Renal cortex interstitium (tissue), 11 donors: ENCODE data around the gene ANO2. TPM values are rescaled to one million over a fixed set of nuclear protein-coding genes. Genes with fewer than 3 reads are reported as not detected.

ENCODE experiments used
- DNase-seq, 11 donors: peaks; one replicate each; pipeline ENCODE4 v3.0.0-alpha.2; 2013; ENCODE audit warnings: low read depth in 9 of 11, low spot score in 4 of 11; ENCODE audit errors: extremely low read depth in 1 of 11
- polyA plus RNA-seq, 3 donors: library from polyadenylated mRNA; unstranded; fragments of 120-200 nt; gene quantifications; one replicate each; pipeline ENCODE4 v1.2.1, GENCODE V29; 2013; ENCODE audit not compliant: insufficient read length in 3 of 3

ANO2 gene
- polyA plus RNA-seq, 3 donors, result 3.1 to 5.6 (median 5.2) TPM

GRCh38 chr12:5621329-5621728 is 323.7 kb downstream of the ANO2 start:
- DNase-seq, result no peak

DNA sequence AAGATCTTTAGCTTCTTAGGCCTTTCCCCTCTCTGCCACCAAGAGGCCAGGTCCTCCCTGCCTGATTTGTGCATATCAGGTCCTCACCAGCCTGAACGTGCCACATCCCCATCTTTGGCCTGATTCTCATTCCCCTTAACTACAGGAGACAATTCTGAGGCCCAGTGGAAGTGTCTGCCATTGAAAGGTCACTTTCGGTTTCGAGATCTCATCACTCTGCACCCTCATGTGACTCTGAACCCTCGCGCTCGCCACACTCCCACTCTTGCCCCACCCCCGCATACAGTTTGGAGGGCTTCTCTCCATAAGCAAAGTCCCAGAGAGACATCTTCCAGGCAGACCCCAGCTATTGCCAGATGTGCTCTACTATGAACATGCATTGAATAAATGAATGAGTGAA is 324.2 kb downstream of the ANO2 start:
- DNase-seq, result no peak

GRCh38 chr12:5619628-5620027 is 325.4 kb downstream of the ANO2 start:
- no peak for DNase-seq

DNA sequence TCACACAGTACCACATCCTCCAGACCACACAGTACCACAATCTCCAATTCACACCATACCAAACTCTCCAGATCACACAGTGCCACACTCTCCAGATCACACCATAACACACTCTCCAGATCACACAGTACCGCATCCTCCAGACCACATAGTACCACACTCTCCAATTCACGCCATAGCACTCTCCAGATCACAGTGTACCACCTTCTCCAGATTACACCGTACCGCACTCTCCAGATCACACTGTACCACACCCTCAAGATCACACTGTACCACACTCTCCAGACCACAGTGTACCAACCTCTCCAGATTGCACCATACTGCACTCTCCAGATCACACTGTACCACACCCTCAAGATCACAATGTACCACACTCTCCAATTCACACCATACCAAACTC is 328.2 kb downstream of the ANO2 start:
- no peak for DNase-seq

DNA sequence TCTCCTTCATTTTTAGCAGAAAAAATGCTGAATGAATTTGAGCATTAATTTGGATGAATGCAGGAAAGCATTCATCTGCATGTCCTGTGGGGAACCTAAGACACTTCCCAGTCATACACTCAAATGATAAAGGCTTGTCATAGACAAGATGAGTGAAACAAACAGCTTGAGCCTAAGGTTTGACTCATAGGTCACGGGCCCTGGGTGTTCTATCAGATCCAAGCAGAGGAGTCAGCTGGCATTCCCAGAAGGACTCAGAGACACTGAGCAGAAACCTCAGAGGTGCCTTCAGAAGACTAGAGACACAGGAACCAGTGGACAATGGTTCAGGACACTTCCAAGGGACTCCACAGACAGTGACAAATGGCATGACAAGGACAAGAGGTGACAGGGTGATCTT is 329.3 kb downstream of the ANO2 start:
- DNase-seq, result no peak

DNA sequence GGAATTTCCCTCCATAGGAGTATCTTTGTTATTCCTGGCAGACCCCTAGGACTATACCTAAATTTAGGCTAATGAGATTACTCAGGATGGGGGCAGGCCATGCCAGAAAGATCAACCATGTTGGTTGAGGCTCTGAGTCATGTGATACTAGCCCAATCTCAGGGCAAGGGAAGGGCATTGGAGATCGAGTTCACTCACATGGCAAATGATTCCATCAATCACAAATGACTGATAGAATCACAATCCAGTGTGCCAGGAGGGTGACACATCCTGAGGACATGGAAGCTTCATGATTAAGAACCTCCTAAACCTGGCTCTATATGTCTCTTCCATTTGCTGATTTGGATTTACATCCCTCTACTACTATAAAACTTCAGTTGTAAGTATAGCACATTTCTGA is 330.8 kb downstream of the ANO2 start:
- no peak for DNase-seq

DNA sequence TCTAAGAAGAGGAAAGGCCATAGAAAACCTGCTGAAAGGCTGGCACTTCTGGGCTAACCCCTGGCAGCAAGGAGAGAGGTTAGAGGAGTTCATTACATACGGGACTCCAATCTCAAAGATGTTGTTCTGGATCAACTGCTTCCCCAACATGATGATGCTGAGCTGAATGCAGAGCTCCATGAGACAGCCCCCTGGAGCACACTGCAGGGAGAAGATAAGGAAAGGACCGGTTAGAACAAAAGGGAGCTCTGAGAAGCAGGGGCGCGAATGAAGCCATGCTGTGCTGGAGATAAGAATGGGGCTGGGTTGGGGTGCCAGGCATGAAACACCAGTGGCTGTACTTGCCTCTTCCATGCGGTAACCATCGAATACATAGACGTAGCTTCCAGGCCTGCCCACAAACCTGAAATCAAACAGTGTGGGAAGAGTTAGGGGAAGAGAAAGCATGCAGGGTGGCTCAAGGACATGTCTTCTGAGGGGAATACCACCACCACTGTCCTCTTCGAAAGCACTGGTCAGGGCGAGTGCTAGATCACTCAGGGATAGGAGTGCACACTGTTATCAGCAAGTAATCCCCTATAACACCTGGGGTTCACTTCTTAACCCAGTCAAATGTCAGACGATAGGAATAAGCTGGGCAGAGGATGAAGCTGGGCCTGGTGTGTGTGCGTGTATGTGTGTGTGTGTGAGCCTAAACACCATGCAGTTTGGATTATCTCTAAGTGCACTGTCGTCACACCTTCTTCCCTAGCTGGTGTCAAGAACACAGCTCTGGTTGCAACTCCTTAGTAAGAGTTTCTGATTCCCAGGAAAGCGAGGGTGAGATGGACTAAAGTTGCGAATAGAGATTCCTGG is 332.3 kb downstream of the ANO2 start:
- DNase-seq, result no peak

DNA sequence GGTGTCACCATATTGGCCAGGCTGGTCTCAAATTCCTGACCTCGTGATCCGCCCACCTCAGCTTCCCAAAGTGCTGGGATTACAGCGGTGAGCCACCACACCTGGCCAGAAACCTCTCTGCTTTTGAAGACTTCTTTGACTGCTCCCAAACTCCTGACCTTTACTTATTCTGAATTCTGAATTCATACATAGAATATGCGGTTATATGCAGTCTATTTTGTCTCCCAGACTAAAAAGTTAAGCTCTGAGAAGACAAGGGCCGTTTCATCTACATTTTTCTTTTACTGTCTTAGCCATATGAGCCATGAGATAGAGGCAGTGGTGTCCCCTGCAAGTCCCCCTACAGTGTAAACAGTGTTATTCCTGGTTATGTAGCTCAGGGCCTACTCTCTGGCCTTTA is 333.9 kb downstream of the ANO2 start:
- DNase-seq, result no peak

GRCh38 chr12:5599378-5599777 is 345.7 kb downstream of the ANO2 start:
- DNase-seq, result no peak

DNA sequence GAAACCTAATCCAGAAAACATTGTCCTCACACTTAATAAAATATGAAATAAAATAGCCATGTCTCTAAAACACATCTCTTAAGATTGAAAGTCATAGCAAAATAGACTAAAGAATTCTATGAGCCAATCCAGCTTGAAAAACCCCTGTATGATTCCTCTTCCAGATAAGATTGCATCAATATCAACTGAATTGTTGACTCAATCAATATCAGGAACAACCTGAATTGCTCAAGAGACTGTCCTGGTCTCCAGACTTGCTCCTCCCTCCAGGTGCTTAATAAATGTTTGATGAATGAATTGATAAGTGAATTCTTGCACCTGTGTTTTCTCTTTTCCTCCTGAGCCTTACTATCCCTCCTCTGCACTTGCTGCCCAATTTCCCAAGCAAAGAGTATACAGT is 351.1 kb downstream of the ANO2 start:
- DNase-seq, result no peak

GRCh38 chr12:5593086-5593485 is 352.0 kb downstream of the ANO2 start:
- DNase-seq, result no peak

GRCh38 chr12:5592310-5592709 is 352.7 kb downstream of the ANO2 start:
- DNase-seq, result no peak

GRCh38 chr12:5590316-5590715 is 354.7 kb downstream of the ANO2 start:
- no peak for DNase-seq

DNA sequence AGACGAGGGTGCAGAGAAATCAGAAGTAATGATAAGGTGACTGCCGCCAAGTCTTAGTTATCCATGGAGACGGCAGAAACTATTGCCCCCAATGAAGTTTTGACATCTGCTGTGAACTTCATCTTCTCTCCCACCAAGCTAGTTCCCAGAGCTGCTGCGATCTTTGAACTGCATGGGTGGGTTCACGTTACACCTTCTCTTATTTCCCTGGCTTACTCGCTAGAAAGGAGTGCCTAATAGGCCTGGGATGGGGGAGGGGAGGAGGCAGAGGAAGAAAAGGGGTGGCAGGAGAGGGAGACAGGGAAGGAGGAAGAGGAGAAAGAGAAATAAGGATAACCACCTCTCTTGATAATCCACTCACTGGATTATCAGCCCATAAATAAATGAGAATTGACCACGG is 356.0 kb downstream of the ANO2 start:
- DNase-seq, result no peak

- no peak for DNase-seq
Measured at GRCh38 chr12:5588591-5588990, 356.5 kb downstream of the ANO2 start.

GRCh38 chr12:5588176-5588575 is 356.9 kb downstream of the ANO2 start:
- DNase-seq, result no peak

DNA sequence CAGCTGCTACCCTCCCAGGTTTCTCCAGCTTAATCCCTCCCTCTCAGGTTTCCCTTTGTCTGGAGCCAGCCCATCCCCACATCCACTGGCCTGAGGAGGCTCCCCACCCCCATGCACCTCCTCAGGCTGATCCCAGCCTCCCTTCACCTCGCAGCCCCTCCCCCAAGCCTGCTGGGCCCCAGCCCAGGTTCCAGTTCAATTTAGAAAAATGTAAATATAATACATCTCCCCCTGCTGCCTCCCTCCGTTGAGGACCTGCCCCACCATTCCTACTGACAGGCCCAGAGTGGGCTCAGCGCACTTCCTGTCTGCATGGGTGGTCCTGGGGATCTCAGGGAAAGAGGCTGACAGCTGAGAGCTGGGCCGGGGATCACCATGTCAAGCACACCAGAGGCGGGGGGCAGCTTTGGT is 357.3 kb downstream of the ANO2 start:
- peak in 5 of 11 donors; percentile 54 to 64 (median 56) for DNase-seq

DNA sequence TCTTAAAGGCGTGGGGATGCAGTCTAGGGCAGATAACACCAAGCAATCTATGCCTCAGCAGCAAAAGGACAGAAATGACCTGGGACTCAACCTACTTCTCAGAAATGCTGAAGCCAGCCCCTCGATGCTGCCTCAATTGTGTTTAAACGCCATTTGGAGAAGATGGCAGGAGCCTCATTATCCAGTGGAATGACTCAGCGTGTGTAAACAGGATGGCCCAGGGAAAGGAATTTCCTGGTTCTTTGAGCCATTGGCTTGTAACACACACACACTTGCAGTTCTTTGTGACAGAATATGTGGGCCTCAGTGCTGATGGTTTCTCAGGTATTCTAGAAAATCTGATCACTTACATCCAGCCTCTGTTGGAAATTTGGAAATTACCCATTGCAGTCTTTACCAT is 358.9 kb downstream of the ANO2 start:
- DNase-seq, result no peak

DNA sequence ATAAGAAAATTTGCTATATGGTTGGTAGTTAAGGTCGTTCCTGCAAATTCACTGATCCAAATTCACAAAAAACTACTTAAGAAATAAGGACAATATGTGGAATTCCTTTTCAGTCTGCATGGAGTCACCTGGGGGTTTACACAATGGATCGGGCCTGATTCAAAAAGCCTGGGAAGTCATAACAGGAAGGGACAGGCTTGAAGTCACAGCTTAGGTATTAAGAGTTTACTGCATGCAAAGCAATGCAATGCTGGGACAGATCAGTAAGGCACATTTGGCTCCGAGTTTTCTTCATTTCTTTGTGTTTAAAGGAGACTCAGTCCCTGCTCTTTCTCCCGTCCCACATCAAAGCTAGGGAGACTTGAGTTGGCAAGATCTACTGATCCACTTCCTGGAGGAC is 359.9 kb downstream of the ANO2 start:
- no peak for DNase-seq

- no peak for DNase-seq
Measured at GRCh38 chr12:5584412-5585175, 360.5 kb downstream of the ANO2 start.

DNA sequence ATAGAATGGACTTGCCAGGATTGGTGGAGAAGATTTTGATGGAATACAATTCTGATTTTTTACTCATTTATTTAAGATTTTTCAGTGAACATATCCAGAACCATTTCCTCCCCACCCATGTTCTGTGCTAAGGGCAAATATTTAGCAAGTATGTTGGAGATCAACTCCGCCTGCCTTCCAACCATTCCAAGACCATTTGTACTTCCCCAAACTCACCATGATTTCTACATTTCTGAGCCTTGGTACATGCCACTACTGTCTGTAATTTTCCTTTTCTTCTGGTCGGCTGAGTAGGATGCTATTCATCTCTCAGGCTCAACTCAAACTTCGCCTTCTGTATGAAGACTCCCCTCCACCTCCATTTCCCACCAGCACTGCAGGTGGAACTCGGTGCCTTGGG is 362.5 kb downstream of the ANO2 start:
- no peak for DNase-seq
